GM21737 (cell line): Measurements from ENCODE around the gene SMARCAL1.

Experiments used
- ATAC-seq: cut with Tn5 transposase; IDR thresholded peaks from one replicate; pipeline ENCODE4 v1.9.1; 2021; ENCODE audit warnings: mild to moderate bottlenecking, moderate library complexity; ENCODE audit not compliant: unreplicated experiment

The SMARCAL1 gene

GRCh38 chr2:216473187-216473586 lies 60.9 kb downstream of the SMARCAL1 start:
- ATAC-seq: no peak

- no peak for ATAC-seq
These were observed 62.8 kb downstream of the SMARCAL1 start for GRCh38 chr2:216474925-216475670.

- ATAC-seq: no peak
These were observed 63.5 kb downstream of the SMARCAL1 start for GRCh38 chr2:216475767-216476166.

GRCh38 chr2:216477283-216478035 lies 65.2 kb downstream of the SMARCAL1 start:
- no peak for ATAC-seq

- ATAC-seq: no peak
These were observed 65.9 kb downstream of the SMARCAL1 start for GRCh38 chr2:216478151-216478550.

- ATAC-seq: no peak
These were observed 66.5 kb downstream of the SMARCAL1 start for GRCh38 chr2:216478791-216479190.

- ATAC-seq: no peak
These were observed 67.9 kb downstream of the SMARCAL1 start for GRCh38 chr2:216480221-216480620.

GRCh38 chr2:216482640-216483039 lies 70.4 kb downstream of the SMARCAL1 start:
- ATAC-seq: no peak

GRCh38 chr2:216485237-216485636 lies 73.0 kb downstream of the SMARCAL1 start:
- no peak for ATAC-seq

- ATAC-seq: no peak
These were observed 73.5 kb downstream of the SMARCAL1 start for GRCh38 chr2:216485745-216486144.

GRCh38 chr2:216486271-216486670 lies 74.0 kb downstream of the SMARCAL1 start:
- ATAC-seq: no peak

- ATAC-seq: no peak
These were observed 74.4 kb downstream of the SMARCAL1 start for GRCh38 chr2:216486708-216487107.

GRCh38 chr2:216490061-216490460 lies 77.8 kb downstream of the SMARCAL1 start:
- ATAC-seq: no peak

GRCh38 chr2:216491793-216492596 lies 79.7 kb downstream of the SMARCAL1 start:
- ATAC-seq: peak; percentile 54

- ATAC-seq: no peak
These were observed 80.5 kb downstream of the SMARCAL1 start for GRCh38 chr2:216492597-216493333.

GRCh38 chr2:216493334-216493685 lies 81.0 kb downstream of the SMARCAL1 start:
- ATAC-seq: no peak

GRCh38 chr2:216495656-216496055 lies 83.4 kb downstream of the SMARCAL1 start:
- no peak for ATAC-seq

GRCh38 chr2:216497382-216498069 lies 85.2 kb downstream of the SMARCAL1 start:
- no peak for ATAC-seq

- no peak for ATAC-seq
These were observed 85.7 kb downstream of the SMARCAL1 start for GRCh38 chr2:216498070-216498378.
